ENCODE data around the gene HOXD10. TPM values are rescaled to one million over a fixed set of nuclear protein-coding genes. Genes with fewer than 3 reads are reported as not detected.

HOXD10 gene
- total RNA-seq, 2 experiments from 2014 or later: not detected

DNA sequence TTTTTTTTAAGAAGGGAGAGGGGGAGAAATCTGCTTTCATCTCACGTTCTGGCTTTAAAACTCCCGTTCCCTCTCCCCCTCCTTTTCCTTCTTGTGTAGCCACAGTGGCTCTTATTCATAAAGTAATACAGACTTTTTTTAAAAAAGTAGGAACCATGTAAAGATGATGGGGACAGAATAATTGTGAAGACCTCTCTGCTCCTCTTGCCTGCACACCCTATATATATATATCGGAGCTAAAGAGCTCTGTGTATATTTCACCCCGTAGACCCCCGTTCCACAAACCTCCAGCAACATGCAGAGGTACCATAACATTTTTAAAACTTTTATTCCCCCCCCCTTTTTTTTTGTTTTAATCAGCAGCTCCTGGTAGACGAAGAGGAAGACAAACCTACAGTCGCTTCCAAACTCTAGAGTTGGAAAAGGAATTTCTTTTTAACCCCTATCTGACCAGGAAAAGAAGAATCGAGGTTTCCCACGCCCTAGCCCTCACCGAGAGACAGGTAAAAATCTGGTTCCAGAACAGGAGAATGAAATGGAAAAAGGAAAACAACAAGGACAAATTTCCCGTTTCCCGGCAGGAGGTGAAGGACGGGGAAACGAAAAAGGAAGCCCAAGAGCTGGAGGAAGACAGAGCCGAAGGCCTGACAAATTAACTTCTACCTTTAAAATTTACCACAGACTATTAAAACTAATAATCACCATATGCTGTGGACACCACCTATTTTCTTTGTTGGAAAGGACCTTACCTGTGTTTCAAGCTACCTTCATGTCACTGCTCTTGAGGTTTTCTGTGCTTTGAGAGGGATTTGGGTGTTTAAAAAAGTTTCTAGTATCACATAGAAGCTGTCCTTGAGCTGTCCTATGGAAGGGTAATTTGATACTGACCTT, 14.6 kb downstream of the HOXD10 start:
- POLR2A ChIA-PET: interaction anchor here (0.7 to 0.9 kb wide), 2 partner anchors 13 to 39 kb away, joined by 3 read pairs; no protein-coding TSS in a partner anchor
- H3K27me3 ChIP-seq (ENCODE audit: control insufficient read depth in 1 of 2, insufficient read depth in 2 of 2, low read length in 2 of 2): peaks cover 83 to 92% of the 10 kb centered on the region in 2 experiments
- Mint-ChIP-seq H3K9me3 (no peaks in the 10 kb centered on the region), H3K27me3 (peaks cover 90% of the 10 kb centered on the region), H3K4me1 (ENCODE audit: low read depth) (peaks cover 52% of the 10 kb centered on the region), H3K27ac (peak overlapping the region; percentile 50), H3K36me3 (ENCODE audit: low read depth) (no peaks in the 10 kb centered on the region), H3K4me3 (peak overlapping the region; percentile 70)
- intact Hi-C loops (cut with DNase I, micrococcal nuclease): loop anchor here in 1 of 2 experiments (5.0 to 10.0 kb wide), 2 partner anchors 44 to 1284 kb away; no protein-coding TSS in a partner anchor
- ATAC-seq (ENCODE audit: poor library complexity) (no peak), DNase-seq (no peak)
- CTCF ChIA-PET: no interaction called here
- peaks cover 39% of the 10 kb centered on the region for H3K4me1 ChIP-seq (ENCODE audit: insufficient read depth, low read length)
- H3K4me3 ChIP-seq (ENCODE audit: low read length): no peak overlapping the region
- TF ChIP-seq, protein P1, sequence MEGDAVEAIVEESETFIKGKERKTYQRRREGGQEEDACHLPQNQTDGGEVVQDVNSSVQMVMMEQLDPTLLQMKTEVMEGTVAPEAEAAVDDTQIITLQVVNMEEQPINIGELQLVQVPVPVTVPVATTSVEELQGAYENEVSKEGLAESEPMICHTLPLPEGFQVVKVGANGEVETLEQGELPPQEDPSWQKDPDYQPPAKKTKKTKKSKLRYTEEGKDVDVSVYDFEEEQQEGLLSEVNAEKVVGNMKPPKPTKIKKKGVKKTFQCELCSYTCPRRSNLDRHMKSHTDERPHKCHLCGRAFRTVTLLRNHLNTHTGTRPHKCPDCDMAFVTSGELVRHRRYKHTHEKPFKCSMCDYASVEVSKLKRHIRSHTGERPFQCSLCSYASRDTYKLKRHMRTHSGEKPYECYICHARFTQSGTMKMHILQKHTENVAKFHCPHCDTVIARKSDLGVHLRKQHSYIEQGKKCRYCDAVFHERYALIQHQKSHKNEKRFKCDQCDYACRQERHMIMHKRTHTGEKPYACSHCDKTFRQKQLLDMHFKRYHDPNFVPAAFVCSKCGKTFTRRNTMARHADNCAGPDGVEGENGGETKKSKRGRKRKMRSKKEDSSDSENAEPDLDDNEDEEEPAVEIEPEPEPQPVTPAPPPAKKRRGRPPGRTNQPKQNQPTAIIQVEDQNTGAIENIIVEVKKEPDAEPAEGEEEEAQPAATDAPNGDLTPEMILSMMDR (IDR thresholded peaks at IDR 0.05): no peak
- peaks cover 0 to 23% of the 10 kb centered on the region in 2 experiments for H3K9me3 ChIP-seq (ENCODE audit: control insufficient read depth in 1 of 2, insufficient read depth in 1 of 2, low read length in 2 of 2)
- no peaks in the 10 kb centered on the region for H3K36me3 ChIP-seq (ENCODE audit: insufficient read depth, low read length)
- H3K27ac ChIP-seq (ENCODE audit: low read depth in 1 of 2, low read length in 2 of 2): no peak overlapping the region

DNA sequence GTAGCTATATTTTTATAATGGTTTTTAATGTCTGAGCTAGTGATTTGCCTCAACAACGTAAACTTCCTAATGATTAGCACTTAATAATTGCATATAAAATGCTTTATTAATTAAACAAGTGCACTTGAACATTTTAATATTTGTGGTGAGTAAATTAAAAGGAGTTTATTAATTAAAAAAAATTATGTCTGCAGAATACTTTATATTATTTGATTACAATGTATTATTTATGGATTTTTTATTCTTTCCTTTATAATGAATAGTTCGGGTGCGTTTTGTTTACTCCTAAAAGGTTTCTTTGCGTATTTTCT, 15.2 kb downstream of the HOXD10 start:
- ATAC-seq (ENCODE audit: poor library complexity) (no peak), DNase-seq (no peak)
- Histone ChIP-seq H3K27me3 (ENCODE audit: control insufficient read depth in 1 of 2, insufficient read depth in 2 of 2, low read length in 2 of 2) (peaks cover 83 to 92% of the 10 kb centered on the region in 2 experiments), H3K4me1 (ENCODE audit: insufficient read depth, low read length) (peaks cover 44% of the 10 kb centered on the region), H3K9me3 (ENCODE audit: control insufficient read depth in 1 of 2, insufficient read depth in 1 of 2, low read length in 2 of 2) (peaks cover 0 to 27% of the 10 kb centered on the region in 2 experiments), H3K36me3 (ENCODE audit: insufficient read depth, low read length) (no peaks in the 10 kb centered on the region), H3K27ac (ENCODE audit: low read depth in 1 of 2, low read length in 2 of 2) (no peak overlapping the region), H3K4me3 (ENCODE audit: low read length) (peak overlapping the region; percentile 36)
- Mint-ChIP-seq H3K4me1 (ENCODE audit: low read depth) (peaks cover 55% of the 10 kb centered on the region), H3K36me3 (ENCODE audit: low read depth) (no peaks in the 10 kb centered on the region), H3K27ac (no peak overlapping the region), H3K9me3 (no peaks in the 10 kb centered on the region), H3K27me3 (peaks cover 88% of the 10 kb centered on the region), H3K4me3 (peak overlapping the region; percentile 71)
- ChIA-PET CTCF (interaction anchor here (0.9 kb wide), 1 partner anchor 12 kb away, joined by 5 read pairs; no protein-coding TSS in a partner anchor), POLR2A (no interaction called here)
- TF ChIP-seq, protein P1 (IDR thresholded peaks at IDR 0.05): no peak
- intact Hi-C loops (cut with DNase I, micrococcal nuclease): loop anchor here in 1 of 2 experiments (5.0 to 10.0 kb wide), 2 partner anchors 45 to 1283 kb away; no protein-coding TSS in a partner anchor

DNA sequence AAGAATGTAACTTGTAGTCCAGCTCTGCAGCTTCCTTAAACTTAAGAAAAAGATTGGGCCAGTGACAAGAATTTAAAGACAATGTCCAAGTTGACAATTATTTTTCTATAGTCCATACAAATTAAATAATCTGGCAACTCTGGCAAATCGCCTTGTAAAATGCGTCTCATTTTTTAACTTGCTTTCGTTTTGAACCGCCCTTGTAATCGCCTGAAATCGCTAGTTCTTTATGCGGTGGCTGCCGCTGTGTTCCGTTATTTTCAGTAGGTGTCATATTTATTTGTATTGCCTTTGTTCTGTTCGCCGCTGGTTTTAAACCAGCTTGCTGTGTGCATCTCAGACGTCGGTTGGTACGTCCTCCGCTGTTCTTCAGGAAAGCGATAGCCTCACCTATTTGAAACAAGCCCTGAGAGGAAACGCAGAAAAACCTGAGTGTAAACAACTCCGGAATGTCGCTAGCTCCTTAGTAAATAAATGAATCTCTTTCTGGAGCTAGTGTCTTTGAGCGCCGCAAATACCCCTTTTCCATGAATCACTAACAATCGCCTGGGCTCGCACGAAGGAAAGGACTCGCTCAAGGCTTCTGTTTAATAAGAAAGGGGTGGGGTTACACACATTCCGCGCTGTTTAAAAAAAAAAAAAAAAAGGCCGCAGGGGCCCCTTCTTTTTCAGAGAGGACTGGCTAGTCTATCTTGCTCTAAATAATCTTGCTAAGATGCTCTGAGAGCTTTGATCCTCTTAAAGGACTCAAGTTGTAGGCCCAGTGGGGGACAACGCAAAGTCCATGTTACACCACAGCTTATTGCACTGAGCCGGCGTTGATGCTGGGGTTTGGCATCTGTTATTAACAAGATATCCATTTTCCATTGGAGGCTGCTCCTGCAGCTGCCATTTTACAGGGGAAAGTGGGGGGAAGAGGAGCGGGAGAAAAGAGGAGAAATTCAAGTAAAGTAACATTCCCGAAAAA, 15.9 kb downstream of the HOXD10 start:
- DNase-seq (peak in 3 of 14 experiments; percentile 28 to 49 (median 40)), ATAC-seq (ENCODE audit: poor library complexity) (peak; percentile 12)
- CTCF ChIA-PET: interaction anchor here (0.7 to 1.7 kb wide), 4 partner anchors 12 to 1016 kb away, joined by 3 to 5 read pairs (median 3); no protein-coding TSS in a partner anchor
- Histone ChIP-seq H3K9me3 (ENCODE audit: control insufficient read depth in 1 of 2, insufficient read depth in 1 of 2, low read length in 2 of 2) (peaks cover 0 to 32% of the 10 kb centered on the region in 2 experiments), H3K27me3 (ENCODE audit: control insufficient read depth in 1 of 2, insufficient read depth in 2 of 2, low read length in 2 of 2) (peaks cover 84 to 92% of the 10 kb centered on the region in 2 experiments), H3K36me3 (ENCODE audit: insufficient read depth, low read length) (no peaks in the 10 kb centered on the region), H3K27ac (ENCODE audit: low read depth in 1 of 2, low read length in 2 of 2) (no peak overlapping the region), H3K4me1 (ENCODE audit: insufficient read depth, low read length) (peaks cover 49% of the 10 kb centered on the region), H3K4me3 (ENCODE audit: low read length) (peak overlapping the region; percentile 36)
- TF ChIP-seq, protein P1 (IDR thresholded peaks at IDR 0.05): no peak
- H3K4me1 Mint-ChIP-seq (ENCODE audit: low read depth): peaks cover 51% of the 10 kb centered on the region
- H3K27me3 Mint-ChIP-seq: peaks cover 88% of the 10 kb centered on the region
- no peaks in the 10 kb centered on the region for H3K9me3 Mint-ChIP-seq
- no peak overlapping the region for H3K27ac Mint-ChIP-seq
- POLR2A ChIA-PET: interaction anchor here (0.7 to 1.0 kb wide), 3 partner anchors 10 to 55 kb away, joined by 3 to 6 read pairs (median 3); partner anchors contain the start of gene HOXD9
- H3K4me3 Mint-ChIP-seq: peak overlapping the region; percentile 71
- intact Hi-C loops (cut with DNase I, micrococcal nuclease): loop anchor here in 1 of 2 experiments (5.0 to 10.0 kb wide), 2 partner anchors 45 to 1282 kb away; no protein-coding TSS in a partner anchor
- no peaks in the 10 kb centered on the region for H3K36me3 Mint-ChIP-seq (ENCODE audit: low read depth)
